Urinary bladder (tissue), 4 donors: ENCODE results near the gene PRRC2B. TPM values are rescaled to one million over a fixed set of nuclear protein-coding genes. Genes with fewer than 3 reads are reported as not detected.

Experiments used
- DNase-seq: peaks from one replicate; pipeline ENCODE4 v3.0.0-alpha.2; 2015; ENCODE audit errors: extremely low spot score
- H3K27ac ChIP-seq: one replicate; pipeline ENCODE4 v1.5.1; 2013; ENCODE audit warnings: low read depth, mild to moderate bottlenecking, moderate library complexity
- H3K36me3 ChIP-seq: one replicate; pipeline ENCODE4 v1.6.1; 2013; ENCODE audit warnings: mild to moderate bottlenecking, moderate library complexity; ENCODE audit not compliant: insufficient read depth
- H3K4me1 ChIP-seq: one replicate; pipeline ENCODE4 v1.6.1; 2013; ENCODE audit warnings: mild to moderate bottlenecking, moderate library complexity; ENCODE audit not compliant: insufficient read depth
- H3K4me3 ChIP-seq: one replicate; pipeline ENCODE4 v1.5.1; 2013; ENCODE audit warnings: low read depth, low read length
- WGBS: extraction: QIAGEN DNeasy Blood & Tissue Kit; methylation state at CpG from one replicate; pipeline ENCODE4 v1.1.7; 2013; 5-methylcytosine and 5-hydroxymethylcytosine counted together
- polyA plus RNA-seq: library from polyadenylated mRNA; stranded (reverse); fragments of 200-250 nt; gene quantifications from one replicate; pipeline ENCODE4 v1.2.3, GENCODE V29; 2013
- total RNA-seq: library from RNA; depleted of rRNA; stranded (reverse); fragments of >200 nt; gene quantifications from one replicate; pipeline ENCODE4 v1.2.3, GENCODE V29; 2014
- donor health status: healthy with polysubstance abuse.
- donor health status: healthy.

PRRC2B gene
- total and polyA plus RNA-seq, 2 donors, result 78.7 to 82.3 TPM

- Histone ChIP-seq H3K36me3 (peaks cover 20% of the 10 kb centered on the region), H3K27ac (no peak overlapping the region), H3K4me1 (no peaks in the 10 kb centered on the region), H3K4me3 (no peak overlapping the region)
- DNase-seq, result no peak
- WGBS, result 79% methylated on average over 14 of the region's 14 CpGs
Measured at GRCh38 chr9:131487621-131488031, 93.7 kb downstream of the PRRC2B start.

GRCh38 chr9:131490514-131490913 lies 96.6 kb downstream of the PRRC2B start:
- no peak overlapping the region for H3K4me3 ChIP-seq
- no peak for DNase-seq
- H3K36me3 ChIP-seq, result peaks cover 17% of the 10 kb centered on the region
- WGBS, result 60% methylated on average over 8 of the region's 8 CpGs
- H3K4me1 ChIP-seq, result no peaks in the 10 kb centered on the region
- no peak overlapping the region for H3K27ac ChIP-seq

- Histone ChIP-seq H3K27ac (no peak overlapping the region), H3K4me3 (no peak overlapping the region), H3K36me3 (peaks cover 17% of the 10 kb centered on the region), H3K4me1 (no peaks in the 10 kb centered on the region)
- DNase-seq, result no peak
- 91% methylated on average over 20 of the region's 20 CpGs for WGBS
Measured at GRCh38 chr9:131491001-131491710, 97.3 kb downstream of the PRRC2B start.

GRCh38 chr9:131492070-131492469 lies 98.2 kb downstream of the PRRC2B start:
- Histone ChIP-seq H3K4me3 (no peak overlapping the region), H3K27ac (no peak overlapping the region), H3K4me1 (no peaks in the 10 kb centered on the region), H3K36me3 (peaks cover 13% of the 10 kb centered on the region)
- DNase-seq, result no peak
- 74% methylated on average over 6 of the region's 6 CpGs for WGBS

GRCh38 chr9:131494296-131494870 lies 100.5 kb downstream of the PRRC2B start:
- WGBS, result 92% methylated on average over 22 of the region's 22 CpGs

GRCh38 chr9:131495785-131496184 lies 101.9 kb downstream of the PRRC2B start:
- Histone ChIP-seq H3K36me3 (peaks cover 4% of the 10 kb centered on the region), H3K4me1 (no peaks in the 10 kb centered on the region), H3K4me3 (no peak overlapping the region), H3K27ac (no peak overlapping the region)
- 86% methylated on average over 22 of the region's 22 CpGs for WGBS
- no peak for DNase-seq

More at GRCh38 chr9:131494296-131494870, 100.5 kb downstream of the PRRC2B start:
- DNase-seq, result no peak
- H3K4me1 ChIP-seq, result no peaks in the 10 kb centered on the region
- peaks cover 9% of the 10 kb centered on the region for H3K36me3 ChIP-seq
- H3K27ac ChIP-seq, result no peak overlapping the region
- no peak overlapping the region for H3K4me3 ChIP-seq

GRCh38 chr9:131496844-131497405 lies 103.0 kb downstream of the PRRC2B start:
- H3K36me3 ChIP-seq, result peaks cover 4% of the 10 kb centered on the region
- 80% methylated on average over 10 of the region's 10 CpGs for WGBS
- no peak for DNase-seq
- no peaks in the 10 kb centered on the region for H3K4me1 ChIP-seq
- H3K4me3 ChIP-seq, result no peak overlapping the region
- H3K27ac ChIP-seq, result no peak overlapping the region

GRCh38 chr9:131499254-131499767 lies 105.4 kb downstream of the PRRC2B start:
- DNase-seq, result no peak
- Histone ChIP-seq H3K27ac (no peak overlapping the region), H3K36me3 (no peaks in the 10 kb centered on the region), H3K4me3 (no peak overlapping the region), H3K4me1 (peaks cover 3% of the 10 kb centered on the region)
- WGBS, result 79% methylated on average over 7 of the region's 7 CpGs

- Histone ChIP-seq H3K36me3 (no peaks in the 10 kb centered on the region), H3K4me1 (peaks cover 3% of the 10 kb centered on the region), H3K4me3 (no peak overlapping the region), H3K27ac (no peak overlapping the region)
- 75% methylated on average over 12 of the region's 12 CpGs for WGBS
- no peak for DNase-seq
Measured at GRCh38 chr9:131500377-131500776, 106.5 kb downstream of the PRRC2B start.

- Histone ChIP-seq H3K27ac (no peak overlapping the region), H3K4me3 (no peak overlapping the region), H3K4me1 (peaks cover 3% of the 10 kb centered on the region), H3K36me3 (no peaks in the 10 kb centered on the region)
- no peak for DNase-seq
- WGBS, result 57% methylated on average over 5 of the region's 5 CpGs
Measured at GRCh38 chr9:131500939-131501541, 107.2 kb downstream of the PRRC2B start.

GRCh38 chr9:131502781-131503625 lies 109.1 kb downstream of the PRRC2B start, which contains the start of gene POMT1:
Gene POMT1 (plus strand): TSS chr9:131502918. CDS start chr9:131504219, 1,301 bp downstream.
- Histone ChIP-seq H3K4me3 (peak within 1 kb of the TSS; percentile 73), H3K4me1 (peaks cover 3% of the 10 kb centered on the region), H3K27ac (no peak within 1 kb of the TSS), H3K36me3 (no peaks in the 10 kb centered on the region)
- under 1% methylated on average over 83 of the region's 83 CpGs for WGBS
- DNase-seq, result peak; percentile 45

GRCh38 chr9:131503626-131504465 lies 110.0 kb downstream of the PRRC2B start:
- DNase-seq, result no peak
- no peak overlapping the region for H3K27ac ChIP-seq
- H3K4me1 ChIP-seq, result peaks cover 3% of the 10 kb centered on the region
- 21% methylated on average over 32 of the region's 32 CpGs for WGBS
- peak overlapping the region; percentile 73 for H3K4me3 ChIP-seq
- H3K36me3 ChIP-seq, result no peaks in the 10 kb centered on the region
